HCT116 (cell line): ENCODE data around the gene FLT3. TPM values are rescaled to one million over a fixed set of nuclear protein-coding genes. Genes with fewer than 3 reads are reported as not detected.

Experiments used
- ATAC-seq: fragments of 200-7000 bp; cut with Tn5 transposase; 2 replicates; pipeline ENCODE4 v1.9.1; 2020; ENCODE audit warnings: mild to moderate bottlenecking, moderate library complexity
- BruUV-seq: library from RNA; stranded (reverse); fragments of 400-500 nt; replicated peaks from 2 replicates; lab custom pipeline; 2021; lab: Mats Ljungman, UMichigan
- CTCF ChIA-PET: fragments of 300-600 bp; sonication (Branson Sonifier 250); formaldehyde crosslinking; loops from one replicate; lab custom pipeline; 2021; ENCODE audit warnings: antibody characterized with exemption; lab: Charles Lee
- POLR2A ChIA-PET: fragments of 300-600, 350-600 bp; sonication (Branson Sonifier 250); formaldehyde crosslinking; loops from one replicate; lab custom pipeline; 2021; ENCODE audit warnings: antibody characterized with exemption; lab: Charles Lee
- RAD21 ChIA-PET, 2 experiments: fragments of 300-600 bp; sonication (Branson Sonifier 250); formaldehyde crosslinking; loops; one replicate each; lab custom pipeline; 2023; ENCODE audit warnings: low total read pairs in 2 of 2; ENCODE audit not compliant: uncharacterized antibody in 2 of 2, unreplicated experiment in 2 of 2, low non-redundant PET in 1 of 2; lab: Charles Lee
- DNase-seq: peaks from one replicate; pipeline ENCODE4 v3.0.0-alpha.2; 2010; ENCODE audit warnings: low read depth, low spot score
- H2AFZ ChIP-seq: fragments of 200-600 bp; shearing (Covaris generic), sonication (generic); 2 replicates; pipeline ENCODE4 v1.6.1; 2017; ENCODE audit warnings: low read depth, mixed run types, mixed read lengths, antibody characterized with exemption, low read length; ENCODE audit not compliant: poor library complexity, severe bottlenecking
- H3K27ac ChIP-seq: 2 replicates; pipeline ENCODE4 v1.5.1; 2012; ENCODE audit warnings: low read depth, low read length
- H3K27me3 ChIP-seq: fragments of 200-600 bp; sonication (generic); 2 replicates; pipeline ENCODE4 v1.6.1; 2016; ENCODE audit warnings: mixed run types, low read length, mixed read lengths; ENCODE audit not compliant: insufficient read depth
- H3K36me3 ChIP-seq, 2 experiments: fragments of 200-500 bp in 1 of 2; fragments of 200-600 bp in 1 of 2; sonication (Bioruptor generic) in 1 of 2; sonication (generic) in 1 of 2; 2 replicates each; pipeline versions ENCODE4 v1.5.1 to v1.6.1; 2014 to 2016; ENCODE audit warnings: low read length in 2 of 2, inconsistent platforms in 1 of 2, mixed read lengths in 1 of 2, mixed run types in 1 of 2; ENCODE audit not compliant: insufficient read depth in 2 of 2, control insufficient read depth in 1 of 2
- H3K4me1 ChIP-seq, 2 experiments: fragments of 200-600 bp in 1 of 2; sonication (generic) in 1 of 2; 2 replicates each; pipeline versions ENCODE4 v1.5.1 to v1.6.1; 2012 to 2017; ENCODE audit warnings: low read length in 2 of 2, inconsistent platforms in 1 of 2, mild to moderate bottlenecking in 1 of 2, mixed read lengths in 1 of 2, mixed run types in 1 of 2, moderate library complexity in 1 of 2; ENCODE audit not compliant: insufficient read depth in 2 of 2, control insufficient read depth in 1 of 2
- H3K4me2 ChIP-seq: fragments of 200-600 bp; sonication (generic); 2 replicates; pipeline ENCODE4 v1.6.1; 2017; ENCODE audit warnings: mixed run types, low read length, mixed read lengths
- H3K4me3 ChIP-seq, 2 experiments: fragments of 200-600 bp in 1 of 2; sonication (generic) in 1 of 2; replicated peaks in 1 of 2; 2 replicates each; pipeline ENCODE4 v1.5.1; 2011 to 2016; ENCODE audit warnings: low read length in 2 of 2, control low read depth in 1 of 2, low read depth in 1 of 2, mild to moderate bottlenecking in 1 of 2, mixed read lengths in 1 of 2, mixed run types in 1 of 2
- H3K79me2 ChIP-seq: fragments of 200-600 bp; sonication (generic); 2 replicates; pipeline ENCODE4 v1.6.1; 2017; ENCODE audit warnings: mild to moderate bottlenecking, mixed run types, low read length, moderate library complexity, mixed read lengths; ENCODE audit not compliant: insufficient read depth
- H3K9ac ChIP-seq: fragments of 200-600 bp; sonication (generic); 2 replicates; pipeline ENCODE4 v1.6.1; 2016; ENCODE audit warnings: low read length, mixed read lengths
- H3K9me2 ChIP-seq: fragments of 200-600 bp; sonication (generic), shearing (Covaris generic); 2 replicates; pipeline ENCODE4 v1.6.1; 2017; ENCODE audit warnings: mixed run types, mild to moderate bottlenecking, moderate library complexity; ENCODE audit not compliant: insufficient read depth
- H3K9me3 ChIP-seq, 2 experiments: fragments of 200-500 bp in 1 of 2; fragments of 200-600 bp in 1 of 2; sonication (Bioruptor generic) in 1 of 2; sonication (generic) in 1 of 2; 2 replicates each; pipeline ENCODE4 v1.6.1; 2014 to 2017; ENCODE audit warnings: low read length in 2 of 2, mixed read lengths in 2 of 2, inconsistent platforms in 1 of 2, low read depth in 1 of 2, mild to moderate bottlenecking in 1 of 2, mixed run types in 1 of 2, moderate library complexity in 1 of 2; ENCODE audit not compliant: control insufficient read depth in 1 of 2, insufficient read depth in 1 of 2
- H4K20me1 ChIP-seq: fragments of 200-600 bp; sonication (generic), shearing (Covaris generic); 2 replicates; pipeline ENCODE4 v1.6.1; 2017; ENCODE audit warnings: mixed run types, mild to moderate bottlenecking, moderate library complexity; ENCODE audit not compliant: insufficient read depth
- CBX3 ChIP-seq: IDR thresholded peaks from 2 replicates; pipeline ENCODE4 v1.6.1; 2012; ENCODE audit warnings: low read depth
- CEBPB ChIP-seq: IDR thresholded peaks from 2 replicates; pipeline ENCODE4 v1.6.1; 2012; ENCODE audit warnings: low read depth
- EGR1 ChIP-seq: IDR thresholded peaks from 2 replicates; pipeline ENCODE4 v1.6.1; 2012; ENCODE audit warnings: low read depth
- EZH2 ChIP-seq: fragments of 200-600 bp; sonication (generic); IDR thresholded peaks from 2 replicates; pipeline ENCODE4 v1.6.1; 2017; ENCODE audit warnings: antibody characterized with exemption, mixed run types
- EZH2phosphoT487 ChIP-seq: fragments of 200-600 bp; IDR thresholded peaks from 2 replicates; pipeline ENCODE4 v1.6.1; 2018; ENCODE audit warnings: antibody characterized with exemption, borderline replicate concordance
- JUND ChIP-seq: IDR thresholded peaks from 2 replicates; pipeline ENCODE4 v1.6.1; 2012
- POLR2A ChIP-seq: IDR thresholded peaks from 2 replicates; pipeline ENCODE4 v1.7.0; 2011; ENCODE audit warnings: borderline replicate concordance; ENCODE audit not compliant: insufficient read depth, insufficient read length; ENCODE audit errors: extremely low read depth
- POLR2AphosphoS5 ChIP-seq: IDR thresholded peaks from 2 replicates; pipeline ENCODE4 v1.6.1; 2011; ENCODE audit warnings: mild to moderate bottlenecking, low read depth, low read length, moderate library complexity
- RAD21 ChIP-seq: IDR thresholded peaks from 2 replicates; pipeline ENCODE4 v1.6.1; 2012; ENCODE audit warnings: low read depth, mild to moderate bottlenecking
- SIN3A ChIP-seq: IDR thresholded peaks from 2 replicates; pipeline ENCODE4 v1.6.1; 2012; ENCODE audit warnings: low read depth
- SP1 ChIP-seq: IDR thresholded peaks from 2 replicates; pipeline ENCODE4 v1.6.1; 2012; ENCODE audit warnings: low read depth
- SRF ChIP-seq: IDR thresholded peaks from 2 replicates; pipeline ENCODE4 v1.6.1; 2012; ENCODE audit warnings: low read depth
- TCF7L2 ChIP-seq: IDR thresholded peaks from 2 replicates; pipeline ENCODE4 v1.7.0; 2011; ENCODE audit warnings: borderline replicate concordance, inconsistent platforms; ENCODE audit not compliant: insufficient read depth, insufficient read length; ENCODE audit errors: extremely low read depth
- YY1 ChIP-seq: IDR thresholded peaks from 2 replicates; pipeline ENCODE4 v1.6.1; 2011; ENCODE audit warnings: low read length, low read depth, moderate library complexity, mild to moderate bottlenecking; ENCODE audit not compliant: insufficient replicate concordance; ENCODE audit errors: extremely low read depth
- ZFX ChIP-seq: fragments of 450-650 bp; IDR thresholded peaks from 2 replicates; pipeline ENCODE4 v1.6.1; 2017
- ZNF274 ChIP-seq: fragments of 200-500 bp; sonication (Bioruptor generic); IDR thresholded peaks from 2 replicates; pipeline ENCODE4 v1.6.1; 2014; ENCODE audit warnings: mild to moderate bottlenecking, low read depth, low read length, inconsistent platforms
- intact Hi-C: fragments of 100-400 bp; cut with micrococcal nuclease; formaldehyde crosslinking; loops from 2 replicates; pipeline ENCODE4 v1.10.0; 2022
- total RNA-seq: library from RNA; stranded (reverse); gene quantifications from one replicate; pipeline ENCODE4 v1.2.1, GENCODE V29; 2021; ENCODE audit not compliant: unreplicated experiment
- TF ChIP-seq, protein P1 (sequence below), 3 experiments: fragments of 200-600 bp in 1 of 3; sonication (generic) in 1 of 3; IDR thresholded peaks in 2 of 3; conservative IDR thresholded peaks in 1 of 3; 2 replicates each; pipeline ENCODE4 v1.5.1; 2012 to 2017; ENCODE audit warnings: low read depth in 2 of 3, low read length in 2 of 3, antibody characterized with exemption in 1 of 3, borderline replicate concordance in 1 of 3, control low read depth in 1 of 3, mild to moderate bottlenecking in 1 of 3, mixed read lengths in 1 of 3, mixed run types in 1 of 3, moderate library complexity in 1 of 3; ENCODE audit not compliant: insufficient read depth in 1 of 3
- TF ChIP-seq, protein P2 (sequence below): IDR thresholded peaks from 2 replicates; pipeline ENCODE4 v1.6.1; 2011; ENCODE audit warnings: mild to moderate bottlenecking, low read length, moderate library complexity; ENCODE audit not compliant: insufficient replicate concordance; ENCODE audit errors: extremely low read depth

FLT3 gene
- total RNA-seq, 1 experiment from 2014 or later, result 0.17 TPM

DNA sequence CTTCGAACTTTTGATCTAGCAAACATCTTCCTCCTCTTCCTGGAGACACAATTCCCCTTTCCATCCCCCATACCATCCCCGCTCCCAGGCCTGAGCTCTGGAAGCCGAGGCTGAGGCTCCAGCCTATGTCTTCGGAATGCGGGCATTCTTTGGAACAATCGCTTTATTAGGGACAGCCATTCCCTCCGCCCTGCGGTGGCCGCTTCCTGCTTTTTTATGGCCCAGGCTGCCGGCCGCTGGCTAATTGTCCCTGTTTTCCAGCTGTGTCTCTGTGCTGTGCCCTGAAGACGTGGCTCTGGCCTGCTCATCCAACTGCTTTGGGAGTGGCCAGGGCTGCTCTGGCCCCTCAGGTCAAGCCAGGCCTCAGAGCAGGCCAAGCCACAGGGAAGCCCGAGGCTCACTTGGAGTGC, 129.1 kb downstream of the FLT3 start:
- H2AFZ ChIP-seq, result no peak overlapping the region
- H3K4me2 ChIP-seq, result no peak overlapping the region
- RAD21 ChIA-PET, result no interaction called here
- BruUV-seq, result no TSS peak
- H3K4me3 ChIP-seq, result no peak overlapping the region
- H3K4me1 ChIP-seq, result peaks cover 6 to 20% of the 10 kb centered on the region in 2 experiments; a peak in 3 of 4 replicates
- H4K20me1 ChIP-seq, result no peaks in the 10 kb centered on the region
- no peak overlapping the region for H3K9ac ChIP-seq
- ATAC-seq, result no peak
- H3K27me3 ChIP-seq, result no peaks in the 10 kb centered on the region
- POLR2A ChIA-PET, result no interaction called here
- CTCF ChIA-PET, result no interaction called here
- peaks cover 24% of the 10 kb centered on the region for H3K79me2 ChIP-seq
- TF ChIP-seq SIN3A (no peak), CBX3 (no peak), ZFX (no peak), ZNF274 (no peak), EZH2phosphoT487 (no peak), EGR1 (no peak), JUND (no peak), SP1 (no peak), POLR2A (no peak), YY1 (no peak), POLR2AphosphoS5 (no peak), SRF (no peak), EZH2 (no peak), TCF7L2 (no peak), CEBPB (no peak), RAD21 (no peak)
- TF ChIP-seq, protein P1, sequence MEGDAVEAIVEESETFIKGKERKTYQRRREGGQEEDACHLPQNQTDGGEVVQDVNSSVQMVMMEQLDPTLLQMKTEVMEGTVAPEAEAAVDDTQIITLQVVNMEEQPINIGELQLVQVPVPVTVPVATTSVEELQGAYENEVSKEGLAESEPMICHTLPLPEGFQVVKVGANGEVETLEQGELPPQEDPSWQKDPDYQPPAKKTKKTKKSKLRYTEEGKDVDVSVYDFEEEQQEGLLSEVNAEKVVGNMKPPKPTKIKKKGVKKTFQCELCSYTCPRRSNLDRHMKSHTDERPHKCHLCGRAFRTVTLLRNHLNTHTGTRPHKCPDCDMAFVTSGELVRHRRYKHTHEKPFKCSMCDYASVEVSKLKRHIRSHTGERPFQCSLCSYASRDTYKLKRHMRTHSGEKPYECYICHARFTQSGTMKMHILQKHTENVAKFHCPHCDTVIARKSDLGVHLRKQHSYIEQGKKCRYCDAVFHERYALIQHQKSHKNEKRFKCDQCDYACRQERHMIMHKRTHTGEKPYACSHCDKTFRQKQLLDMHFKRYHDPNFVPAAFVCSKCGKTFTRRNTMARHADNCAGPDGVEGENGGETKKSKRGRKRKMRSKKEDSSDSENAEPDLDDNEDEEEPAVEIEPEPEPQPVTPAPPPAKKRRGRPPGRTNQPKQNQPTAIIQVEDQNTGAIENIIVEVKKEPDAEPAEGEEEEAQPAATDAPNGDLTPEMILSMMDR (IDR thresholded peaks at IDR 0.05 in 2 of 3, conservative IDR thresholded peaks at IDR 0.05 in 1 of 3; ENCODE audit: borderline replicate concordance in 1 of 3, insufficient read depth in 1 of 3, low read depth in 2 of 3, low read length in 2 of 3), result no peak
- TF ChIP-seq, protein P2, sequence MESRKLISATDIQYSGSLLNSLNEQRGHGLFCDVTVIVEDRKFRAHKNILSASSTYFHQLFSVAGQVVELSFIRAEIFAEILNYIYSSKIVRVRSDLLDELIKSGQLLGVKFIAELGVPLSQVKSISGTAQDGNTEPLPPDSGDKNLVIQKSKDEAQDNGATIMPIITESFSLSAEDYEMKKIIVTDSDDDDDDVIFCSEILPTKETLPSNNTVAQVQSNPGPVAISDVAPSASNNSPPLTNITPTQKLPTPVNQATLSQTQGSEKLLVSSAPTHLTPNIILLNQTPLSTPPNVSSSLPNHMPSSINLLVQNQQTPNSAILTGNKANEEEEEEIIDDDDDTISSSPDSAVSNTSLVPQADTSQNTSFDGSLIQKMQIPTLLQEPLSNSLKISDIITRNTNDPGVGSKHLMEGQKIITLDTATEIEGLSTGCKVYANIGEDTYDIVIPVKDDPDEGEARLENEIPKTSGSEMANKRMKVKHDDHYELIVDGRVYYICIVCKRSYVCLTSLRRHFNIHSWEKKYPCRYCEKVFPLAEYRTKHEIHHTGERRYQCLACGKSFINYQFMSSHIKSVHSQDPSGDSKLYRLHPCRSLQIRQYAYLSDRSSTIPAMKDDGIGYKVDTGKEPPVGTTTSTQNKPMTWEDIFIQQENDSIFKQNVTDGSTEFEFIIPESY, result no peak
- H3K9me3 ChIP-seq, result no peaks in the 10 kb centered on the region
- H3K9me2 ChIP-seq, result no peaks in the 10 kb centered on the region
- H3K36me3 ChIP-seq, result no peaks in the 10 kb centered on the region
- H3K27ac ChIP-seq, result no peak overlapping the region
- intact Hi-C loops, result no loop called here
- DNase-seq, result no peak
